PFSK-1 (cell line): ENCODE results near the gene CTXN1.

Experiments used
- POLR2AphosphoS5 ChIP-seq: IDR thresholded peaks from 2 replicates; pipeline ENCODE4 v1.6.1; 2012; ENCODE audit warnings: low read depth, mild to moderate bottlenecking, control low read depth, low read length, moderate library complexity
- REST ChIP-seq, 2 experiments: IDR thresholded peaks; 2 replicates each; pipeline versions ENCODE4 v1.6.1 to v1.8.0; 2011 to 2012; ENCODE audit warnings: low read depth in 2 of 2, low read length in 2 of 2, control low read depth in 1 of 2, inconsistent platforms in 1 of 2, mild to moderate bottlenecking in 1 of 2, moderate library complexity in 1 of 2; ENCODE audit not compliant: insufficient read depth in 1 of 2
- SIN3A ChIP-seq: IDR thresholded peaks from 2 replicates; pipeline ENCODE4 v1.6.1; 2012; ENCODE audit warnings: mild to moderate bottlenecking, low read length, moderate library complexity, borderline replicate concordance; ENCODE audit not compliant: insufficient read depth
- TAF1 ChIP-seq: IDR thresholded peaks from 2 replicates; pipeline ENCODE4 v1.6.1; 2012; ENCODE audit warnings: low read length, control low read depth, borderline replicate concordance; ENCODE audit not compliant: insufficient read depth

GRCh38 chr19:7905268-7905667, 20.7 kb downstream of the CTXN1 start:
- no peak for TF ChIP-seq TAF1
- TF ChIP-seq SIN3A, result no peak
- no peak for TF ChIP-seq POLR2AphosphoS5
- TF ChIP-seq REST (IDR thresholded peaks at IDR 0.05; ENCODE audit: insufficient read depth in 1 of 2, low read depth in 2 of 2, low read length in 2 of 2), result no peak
